MM.1S (cell line): ENCODE results near the gene SAMD4A.

Experiments
- DNase-seq: peaks from one replicate; pipeline ENCODE4 v3.0.0-alpha.2; 2015
- H2AFZ ChIP-seq: fragments of 300-600 bp; sonication (generic); 2 replicates; pipeline ENCODE4 v1.6.0; 2016; ENCODE audit warnings: antibody characterized with exemption, low read length
- H3F3A ChIP-seq: fragments of 300-600 bp; sonication (generic); 2 replicates; pipeline ENCODE4 v1.6.1; 2016; ENCODE audit warnings: mild to moderate bottlenecking, antibody characterized with exemption, low read length, moderate library complexity, mixed read lengths; ENCODE audit not compliant: insufficient read depth
- H3K27ac ChIP-seq: fragments of 300-600 bp; sonication (generic); 2 replicates; pipeline ENCODE4 v1.5.1; 2016; ENCODE audit warnings: mild to moderate bottlenecking, low read length
- H3K27me3 ChIP-seq: fragments of 300-600 bp; sonication (generic); replicated peaks from 2 replicates; pipeline ENCODE4 v1.6.0; 2016; ENCODE audit warnings: low read length; ENCODE audit not compliant: insufficient read depth
- H3K36me3 ChIP-seq: fragments of 300-600 bp; sonication (generic); replicated peaks from 2 replicates; pipeline ENCODE4 v1.6.1; 2016; ENCODE audit warnings: mild to moderate bottlenecking, low read length, mixed read lengths; ENCODE audit not compliant: insufficient read depth
- H3K4me1 ChIP-seq: fragments of 300-600 bp; sonication (generic); 2 replicates; pipeline ENCODE4 v1.6.1; 2016; ENCODE audit warnings: low read length, mixed read lengths
- H3K4me2 ChIP-seq: fragments of 300-600 bp; sonication (generic); 2 replicates; pipeline ENCODE4 v1.6.0; 2016; ENCODE audit warnings: low read depth, low read length
- H3K4me3 ChIP-seq: fragments of 300-600 bp; sonication (generic); 2 replicates; pipeline ENCODE4 v1.5.1; 2016; ENCODE audit warnings: low read length, mixed read lengths
- H3K79me2 ChIP-seq: fragments of 300-600 bp; sonication (generic); 2 replicates; pipeline ENCODE4 v1.6.1; 2016; ENCODE audit warnings: mixed run types, low read length, mixed read lengths
- H3K9ac ChIP-seq: fragments of 300-600 bp; sonication (generic); 2 replicates; pipeline ENCODE4 v1.6.1; 2016; ENCODE audit warnings: low read length, mixed read lengths
- H3K9me2 ChIP-seq: fragments of 300-600 bp; sonication (generic); replicated peaks from 2 replicates; pipeline ENCODE4 v1.6.1; 2016; ENCODE audit warnings: mild to moderate bottlenecking, low read length, mixed read lengths; ENCODE audit not compliant: insufficient read depth
- H3K9me3 ChIP-seq: fragments of 300-600 bp; sonication (generic); replicated peaks from 2 replicates; pipeline ENCODE4 v1.6.1; 2016; ENCODE audit warnings: mild to moderate bottlenecking, low read length, mixed read lengths; ENCODE audit not compliant: insufficient read depth
- H4K20me1 ChIP-seq: fragments of 300-600 bp; sonication (generic); 2 replicates; pipeline ENCODE4 v1.6.1; 2016; ENCODE audit warnings: mild to moderate bottlenecking, low read length, moderate library complexity, mixed read lengths; ENCODE audit not compliant: insufficient read depth
- CTCF ChIP-seq: fragments of 300-600 bp; sonication (generic); IDR thresholded peaks from 2 replicates; pipeline ENCODE4 v1.5.1; 2016; ENCODE audit warnings: antibody characterized with exemption, low read length, mixed read lengths
- EZH2 ChIP-seq: fragments of 300-600 bp; sonication (generic); optimal IDR thresholded peaks from 2 replicates; pipeline ENCODE3; 2017; ENCODE audit warnings: low read depth, mild to moderate bottlenecking, antibody characterized with exemption, low read length, mixed read lengths
- EZH2phosphoT487 ChIP-seq: fragments of 300-600 bp; sonication (generic); IDR thresholded peaks from 2 replicates; pipeline ENCODE4 v1.6.1; 2018; ENCODE audit warnings: antibody characterized with exemption, low read length

SAMD4A gene

GRCh38 chr14:54610051-54610977, 43.4 kb downstream of the SAMD4A start:
- Histone ChIP-seq H3K9me3 (no peaks in the 10 kb centered on the region), H3K4me3 (no peak overlapping the region), H3K4me2 (no peak overlapping the region), H3K9ac (no peak overlapping the region), H3K27me3 (no peaks in the 10 kb centered on the region), H4K20me1 (no peaks in the 10 kb centered on the region), H3K27ac (no peak overlapping the region), H3K36me3 (no peaks in the 10 kb centered on the region), H3K79me2 (no peaks in the 10 kb centered on the region), H3K4me1 (no peaks in the 10 kb centered on the region), H2AFZ (no peak overlapping the region), H3K9me2 (no peaks in the 10 kb centered on the region), H3F3A (no peaks in the 10 kb centered on the region)
- DNase-seq, result no peak
- TF ChIP-seq EZH2, result no peak

- no peak for TF ChIP-seq CTCF
- no peak for TF ChIP-seq EZH2
- no peak for TF ChIP-seq EZH2phosphoT487
- Histone ChIP-seq H3K9me3 (no peaks in the 10 kb centered on the region), H3K27me3 (no peaks in the 10 kb centered on the region), H3K4me2 (peak overlapping the region; percentile 12; the same call in 1 of the 2 replicates), H3K4me3 (no peak overlapping the region), H3K4me1 (no peaks in the 10 kb centered on the region), H2AFZ (no peak overlapping the region), H3K27ac (no peak overlapping the region), H3K9ac (no peak overlapping the region), H4K20me1 (no peaks in the 10 kb centered on the region), H3K79me2 (no peaks in the 10 kb centered on the region), H3F3A (no peaks in the 10 kb centered on the region), H3K9me2 (no peaks in the 10 kb centered on the region), H3K36me3 (no peaks in the 10 kb centered on the region)
- no peak for DNase-seq
Measured at GRCh38 chr14:54614296-54614695, 47.4 kb downstream of the SAMD4A start.

GRCh38 chr14:54617467-54617866, 50.5 kb downstream of the SAMD4A start:
- Histone ChIP-seq H3K4me2 (no peak overlapping the region), H3K4me3 (no peak overlapping the region), H3K4me1 (no peaks in the 10 kb centered on the region), H3K27ac (no peak overlapping the region), H4K20me1 (no peaks in the 10 kb centered on the region), H3K9ac (no peak overlapping the region), H3F3A (no peaks in the 10 kb centered on the region), H3K9me2 (no peaks in the 10 kb centered on the region), H3K27me3 (no peaks in the 10 kb centered on the region), H3K36me3 (no peaks in the 10 kb centered on the region), H2AFZ (no peak overlapping the region), H3K79me2 (no peaks in the 10 kb centered on the region), H3K9me3 (no peaks in the 10 kb centered on the region)
- TF ChIP-seq CTCF, result no peak
- no peak for TF ChIP-seq EZH2
- TF ChIP-seq EZH2phosphoT487, result no peak
- DNase-seq, result no peak

GRCh38 chr14:54621686-54622085, 54.8 kb downstream of the SAMD4A start:
- H3K4me2 ChIP-seq, result no peak overlapping the region
- no peak overlapping the region for H3K27ac ChIP-seq
- no peak for DNase-seq
- H4K20me1 ChIP-seq, result no peaks in the 10 kb centered on the region
- H3K36me3 ChIP-seq, result no peaks in the 10 kb centered on the region
- H3K9ac ChIP-seq, result no peak overlapping the region
- H3K4me1 ChIP-seq, result peaks cover 4% of the 10 kb centered on the region
- TF ChIP-seq EZH2, result no peak
- TF ChIP-seq CTCF, result no peak
- no peak for TF ChIP-seq EZH2phosphoT487
- H3F3A ChIP-seq, result no peaks in the 10 kb centered on the region
- H3K9me3 ChIP-seq, result no peaks in the 10 kb centered on the region
- H3K4me3 ChIP-seq, result no peak overlapping the region
- H3K79me2 ChIP-seq, result no peaks in the 10 kb centered on the region
- no peak overlapping the region for H2AFZ ChIP-seq
- H3K9me2 ChIP-seq, result no peaks in the 10 kb centered on the region
- no peaks in the 10 kb centered on the region for H3K27me3 ChIP-seq
